Measurements from ENCODE around the gene OSCP1. TPM values are rescaled to one million over a fixed set of nuclear protein-coding genes. Genes with fewer than 3 reads are reported as not detected.

The OSCP1 gene
- total RNA-seq, 1 experiment from 2014 or later = 5.7 TPM

DNA sequence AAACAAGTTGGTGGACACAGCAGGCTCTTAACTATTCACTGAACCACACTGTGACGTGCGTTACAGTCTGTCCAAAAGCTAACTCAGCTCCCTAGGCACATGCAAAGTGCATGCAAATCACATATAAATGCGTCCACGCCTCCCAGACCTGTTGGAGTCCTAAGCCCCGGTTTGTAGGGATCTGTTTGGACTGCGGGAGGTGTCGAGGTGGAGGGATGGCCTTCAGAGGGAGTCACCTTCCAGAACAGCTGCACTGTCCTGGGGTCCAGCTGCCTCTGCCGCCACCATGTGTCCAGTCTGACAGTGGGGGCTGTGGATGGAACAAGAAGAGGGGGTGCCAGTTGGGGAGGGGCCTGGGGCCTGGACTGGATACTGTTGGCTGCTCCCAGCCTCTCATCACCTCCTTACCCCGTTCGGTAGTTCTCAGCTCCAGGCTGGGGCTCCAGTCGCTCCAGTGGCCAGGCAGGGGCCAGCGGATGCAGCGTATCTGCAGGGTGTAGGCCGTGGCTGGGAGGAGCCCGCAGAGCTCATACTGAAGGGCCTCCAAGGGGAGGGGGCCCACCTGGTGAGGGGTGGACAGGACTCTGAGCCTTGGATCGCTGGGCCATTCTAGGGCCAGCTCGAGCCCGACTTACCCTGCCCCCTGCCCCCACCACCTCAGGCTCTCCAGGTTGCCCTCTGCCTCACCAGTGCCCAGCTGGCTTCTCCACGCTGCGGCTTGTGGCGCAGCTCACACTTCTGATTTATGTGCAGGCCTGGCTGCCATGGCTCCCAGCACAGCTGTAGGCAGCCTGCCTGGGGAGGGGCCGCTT is 21.8 kb upstream of the OSCP1 start:
- no peak for TF ChIP-seq EZH2 (IDR thresholded peaks at IDR 0.05; ENCODE audit: borderline replicate concordance, low read depth, low read length, poor library complexity, severe bottlenecking)
- TF ChIP-seq, protein P1, sequence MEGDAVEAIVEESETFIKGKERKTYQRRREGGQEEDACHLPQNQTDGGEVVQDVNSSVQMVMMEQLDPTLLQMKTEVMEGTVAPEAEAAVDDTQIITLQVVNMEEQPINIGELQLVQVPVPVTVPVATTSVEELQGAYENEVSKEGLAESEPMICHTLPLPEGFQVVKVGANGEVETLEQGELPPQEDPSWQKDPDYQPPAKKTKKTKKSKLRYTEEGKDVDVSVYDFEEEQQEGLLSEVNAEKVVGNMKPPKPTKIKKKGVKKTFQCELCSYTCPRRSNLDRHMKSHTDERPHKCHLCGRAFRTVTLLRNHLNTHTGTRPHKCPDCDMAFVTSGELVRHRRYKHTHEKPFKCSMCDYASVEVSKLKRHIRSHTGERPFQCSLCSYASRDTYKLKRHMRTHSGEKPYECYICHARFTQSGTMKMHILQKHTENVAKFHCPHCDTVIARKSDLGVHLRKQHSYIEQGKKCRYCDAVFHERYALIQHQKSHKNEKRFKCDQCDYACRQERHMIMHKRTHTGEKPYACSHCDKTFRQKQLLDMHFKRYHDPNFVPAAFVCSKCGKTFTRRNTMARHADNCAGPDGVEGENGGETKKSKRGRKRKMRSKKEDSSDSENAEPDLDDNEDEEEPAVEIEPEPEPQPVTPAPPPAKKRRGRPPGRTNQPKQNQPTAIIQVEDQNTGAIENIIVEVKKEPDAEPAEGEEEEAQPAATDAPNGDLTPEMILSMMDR (conservative IDR thresholded peaks at IDR 0.05; ENCODE audit: low read depth, low read length) = no peak
- H3K27ac ChIP-seq (ENCODE audit: low read depth, low read length, poor library complexity, severe bottlenecking) = no peak overlapping the region
- CTCF ChIA-PET = no interaction called here
- intact Hi-C loops (cut with micrococcal nuclease; ENCODE audit: unreplicated experiment) = no loop called here
- no peaks in the 10 kb centered on the region for H3K9me3 ChIP-seq (ENCODE audit: low read depth, low read length, poor library complexity, severe bottlenecking)
- no peaks in the 10 kb centered on the region for H3K36me3 ChIP-seq (ENCODE audit: insufficient read depth, low read length, poor library complexity, severe bottlenecking)
- no TSS peak for BruUV-seq (replicated peaks)
- no peaks in the 10 kb centered on the region for H3K4me1 ChIP-seq (ENCODE audit: insufficient read depth, low read length, poor library complexity, severe bottlenecking)
- no peak overlapping the region for H3K4me3 ChIP-seq (ENCODE audit: low read depth, low read length, poor library complexity, severe bottlenecking)
- POLR2A ChIA-PET (ENCODE audit: low non-redundant PET) = no interaction called here
- DNase-seq (ENCODE audit: low spot score) = no peak
- H3K27me3 ChIP-seq (replicated peaks; ENCODE audit: insufficient read depth, low read depth, low read length, poor library complexity) = no peaks in the 10 kb centered on the region

DNA sequence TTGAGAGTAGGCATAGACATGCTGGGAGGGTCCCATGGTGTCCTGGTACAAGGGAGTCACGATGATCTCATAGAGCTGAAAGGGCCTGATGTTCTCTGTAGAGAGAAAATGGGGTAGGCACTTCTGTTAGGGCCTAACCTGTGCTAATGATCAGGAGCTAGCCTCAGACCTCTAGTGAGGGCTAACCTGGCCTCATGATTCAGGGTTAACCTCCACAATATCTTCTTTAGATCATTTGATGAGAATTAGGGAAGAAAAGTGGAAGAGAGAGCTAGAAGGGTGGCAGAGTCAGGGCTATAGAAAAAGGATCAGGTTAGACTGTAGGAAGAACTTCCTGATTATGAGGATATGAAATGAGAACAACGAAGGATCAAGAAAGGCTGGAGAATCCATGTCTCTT is 18.9 kb upstream of the OSCP1 start:
- no peak for TF ChIP-seq EZH2 (IDR thresholded peaks at IDR 0.05; ENCODE audit: borderline replicate concordance, low read depth, low read length, poor library complexity, severe bottlenecking)
- TF ChIP-seq, protein P1 (conservative IDR thresholded peaks at IDR 0.05; ENCODE audit: low read depth, low read length) = no peak
- H3K4me3 ChIP-seq (ENCODE audit: low read depth, low read length, poor library complexity, severe bottlenecking) = no peak overlapping the region
- ChIA-PET POLR2A (ENCODE audit: low non-redundant PET) (no interaction called here), CTCF (no interaction called here)
- peaks cover 6% of the 10 kb centered on the region for H3K4me1 ChIP-seq (ENCODE audit: insufficient read depth, low read length, poor library complexity, severe bottlenecking)
- H3K9me3 ChIP-seq (ENCODE audit: low read depth, low read length, poor library complexity, severe bottlenecking) = no peaks in the 10 kb centered on the region
- no peak overlapping the region for H3K27ac ChIP-seq (ENCODE audit: low read depth, low read length, poor library complexity, severe bottlenecking)
- H3K27me3 ChIP-seq (replicated peaks; ENCODE audit: insufficient read depth, low read depth, low read length, poor library complexity) = no peaks in the 10 kb centered on the region
- no peak for DNase-seq (ENCODE audit: low spot score)
- BruUV-seq (replicated peaks) = no TSS peak
- intact Hi-C loops (cut with micrococcal nuclease; ENCODE audit: unreplicated experiment) = no loop called here
- no peaks in the 10 kb centered on the region for H3K36me3 ChIP-seq (ENCODE audit: insufficient read depth, low read length, poor library complexity, severe bottlenecking)

DNA sequence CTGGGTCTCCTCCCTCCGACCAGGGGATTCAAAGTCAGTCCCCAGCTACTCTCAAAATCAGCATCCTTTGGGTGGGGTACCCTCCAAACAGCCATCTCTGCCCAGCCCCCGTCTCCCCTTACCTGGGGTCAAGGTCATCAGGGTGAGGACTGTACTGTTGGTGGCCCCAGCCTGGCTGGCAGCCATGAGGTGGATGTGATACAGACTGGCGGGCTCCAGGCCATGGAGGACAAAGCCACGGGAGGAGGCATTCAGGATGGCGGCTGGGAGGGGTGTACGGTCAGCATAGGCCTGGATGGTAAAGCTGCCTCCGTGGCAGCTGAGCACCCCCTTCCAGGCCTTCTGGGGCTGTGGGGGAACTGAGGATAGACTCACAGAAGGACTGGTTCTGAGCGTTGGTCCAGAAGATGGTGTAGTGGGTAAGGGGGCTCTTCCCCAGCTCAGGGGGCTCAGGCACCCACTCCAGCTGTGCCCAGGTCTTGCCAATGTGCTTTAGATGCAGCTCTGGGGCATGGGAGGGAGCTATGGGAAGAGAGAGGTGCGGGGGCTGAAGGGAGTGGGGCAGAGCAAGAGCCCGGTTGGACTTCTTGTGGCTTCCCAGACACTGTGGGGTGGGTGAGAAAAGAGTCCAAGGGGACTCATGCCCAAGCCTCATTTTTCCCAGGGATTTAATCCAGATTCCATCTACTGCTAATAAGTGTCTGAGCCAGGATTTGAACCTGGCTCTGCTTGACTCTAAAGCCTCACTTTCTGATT is 17.6 kb upstream of the OSCP1 start:
- DNase-seq (ENCODE audit: low spot score) = no peak
- ChIA-PET CTCF (no interaction called here), POLR2A (ENCODE audit: low non-redundant PET) (no interaction called here)
- no TSS peak for BruUV-seq (replicated peaks)
- H3K9me3 ChIP-seq (ENCODE audit: low read depth, low read length, poor library complexity, severe bottlenecking) = no peaks in the 10 kb centered on the region
- H3K27me3 ChIP-seq (replicated peaks; ENCODE audit: insufficient read depth, low read depth, low read length, poor library complexity) = no peaks in the 10 kb centered on the region
- TF ChIP-seq, protein P1 (conservative IDR thresholded peaks at IDR 0.05; ENCODE audit: low read depth, low read length) = no peak
- no peak for TF ChIP-seq EZH2 (IDR thresholded peaks at IDR 0.05; ENCODE audit: borderline replicate concordance, low read depth, low read length, poor library complexity, severe bottlenecking)
- H3K36me3 ChIP-seq (ENCODE audit: insufficient read depth, low read length, poor library complexity, severe bottlenecking) = no peaks in the 10 kb centered on the region
- peaks cover 6% of the 10 kb centered on the region for H3K4me1 ChIP-seq (ENCODE audit: insufficient read depth, low read length, poor library complexity, severe bottlenecking)
- no peak overlapping the region for H3K4me3 ChIP-seq (ENCODE audit: low read depth, low read length, poor library complexity, severe bottlenecking)
- intact Hi-C loops (cut with micrococcal nuclease; ENCODE audit: unreplicated experiment) = no loop called here
- H3K27ac ChIP-seq (ENCODE audit: low read depth, low read length, poor library complexity, severe bottlenecking) = no peak overlapping the region
